HL-60 (cell line): ENCODE measurements around the gene ZNF502.

Experiments used
- DNase-seq, 2 experiments: peaks; one replicate each; pipeline ENCODE4 v3.0.0-alpha.2; 2010 to 2020; ENCODE audit warnings: low read depth in 1 of 2, low spot score in 1 of 2
- H3K27ac ChIP-seq: fragments of 250-450 bp; sonication (Bioruptor Pico); replicated peaks from 2 replicates; pipeline ENCODE4 v1.5.1; 2020; ENCODE audit warnings: mild to moderate bottlenecking, moderate library complexity
- H3K27me3 ChIP-seq: fragments of 250-450 bp; sonication (Bioruptor Pico); 2 replicates; pipeline ENCODE4 v1.5.1; 2021; ENCODE audit warnings: mild to moderate bottlenecking, moderate library complexity; ENCODE audit not compliant: insufficient read depth, poor library complexity, severe bottlenecking
- H3K4me3 ChIP-seq: replicated peaks from 2 replicates; pipeline ENCODE4 v1.5.1; 2011; ENCODE audit warnings: mild to moderate bottlenecking, control low read depth, low read length; ENCODE audit not compliant: insufficient read depth
- CTCF ChIP-seq: IDR thresholded peaks from one replicate; pipeline ENCODE4 v1.5.1; 2011; ENCODE audit warnings: low read length, control low read depth, inconsistent platforms; ENCODE audit not compliant: insufficient read depth
- GABPA ChIP-seq: IDR thresholded peaks from 2 replicates; pipeline ENCODE4 v1.6.1; 2012; ENCODE audit warnings: low read depth
- POLR2AphosphoS5 ChIP-seq: IDR thresholded peaks from 2 replicates; pipeline ENCODE4 v1.6.1; 2012; ENCODE audit warnings: low read depth
- REST ChIP-seq: IDR thresholded peaks from 2 replicates; pipeline ENCODE4 v1.6.1; 2012; ENCODE audit warnings: low read depth; ENCODE audit not compliant: insufficient replicate concordance
- SPI1 ChIP-seq: IDR thresholded peaks from 2 replicates; pipeline ENCODE4 v1.6.1; 2012; ENCODE audit warnings: low read depth, mild to moderate bottlenecking, borderline replicate concordance

The ZNF502 gene

DNA sequence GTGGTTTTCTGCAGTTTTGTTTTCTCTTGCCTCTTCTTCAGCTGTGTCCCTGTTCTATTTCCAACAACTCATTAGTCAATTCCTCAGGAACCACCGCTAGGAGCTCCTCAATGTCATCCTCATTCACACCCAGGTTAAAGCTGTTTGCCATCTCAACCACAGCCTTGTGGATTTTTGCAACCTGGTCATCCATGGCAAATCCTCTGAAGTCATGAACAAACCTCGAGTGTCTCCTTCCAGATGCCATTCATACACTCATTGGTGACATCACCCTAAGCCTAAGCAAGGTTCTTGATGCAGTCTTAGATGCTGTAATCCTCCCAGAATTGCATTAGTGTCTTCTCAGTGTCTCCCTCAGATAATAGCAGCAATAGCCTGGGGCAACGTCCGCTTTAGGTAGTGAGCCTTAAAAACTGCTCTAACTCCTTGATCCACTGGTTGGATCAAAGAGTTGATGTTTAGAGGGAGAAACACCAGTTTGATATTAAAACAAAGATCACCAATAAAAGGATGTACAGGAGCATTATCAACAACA is 31.5 kb upstream of the ZNF502 start:
- no peak for DNase-seq
- Histone ChIP-seq H3K4me3 (no peak overlapping the region), H3K27me3 (no peaks in the 10 kb centered on the region), H3K27ac (no peak overlapping the region)
- no peak for TF ChIP-seq GABPA
- no peak for TF ChIP-seq POLR2AphosphoS5
- no peak for TF ChIP-seq REST
- TF ChIP-seq SPI1, result no peak
- no peak for TF ChIP-seq CTCF

GRCh38 chr3:44682182-44682896 is 30.1 kb upstream of the ZNF502 start:
- no peak overlapping the region for H3K4me3 ChIP-seq
- H3K27me3 ChIP-seq, result no peaks in the 10 kb centered on the region
- TF ChIP-seq GABPA (no peak), SPI1 (no peak)
- DNase-seq, result no peak
- no peak overlapping the region for H3K27ac ChIP-seq

DNA sequence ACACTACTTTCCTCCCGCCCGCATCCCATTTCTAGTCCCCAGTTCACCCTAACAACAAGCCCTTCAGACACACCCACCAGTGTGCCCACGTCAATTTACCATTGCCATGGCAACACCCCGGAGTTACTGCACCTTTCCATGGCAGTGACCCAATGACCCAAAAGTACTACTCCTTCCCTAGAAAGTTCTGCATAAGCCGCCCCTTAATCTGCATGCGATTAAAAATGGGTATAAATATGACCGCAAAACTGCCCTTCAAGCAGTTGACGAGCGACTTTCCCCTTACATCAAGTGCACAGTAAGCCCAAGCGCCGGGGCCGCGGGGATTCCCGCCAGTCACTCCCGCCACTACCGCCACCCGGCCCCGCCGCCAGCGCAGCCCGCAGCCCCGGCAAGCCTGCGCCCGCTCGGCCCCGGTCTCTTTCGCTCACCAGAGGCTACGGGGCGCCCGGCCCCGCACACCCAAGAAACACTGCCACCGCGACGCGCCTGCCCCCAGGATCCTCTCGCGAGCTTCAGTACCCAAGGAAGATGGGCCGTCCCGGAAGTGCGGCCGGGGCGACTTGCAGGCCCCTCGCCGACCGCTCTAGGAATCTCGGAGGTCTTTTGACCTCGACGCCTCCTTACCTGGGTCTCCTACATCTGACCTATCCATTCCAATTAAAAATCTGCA is 27.2 kb upstream of the ZNF502 start:
- Histone ChIP-seq H3K27me3 (no peaks in the 10 kb centered on the region), H3K4me3 (no peak overlapping the region), H3K27ac (no peak overlapping the region)
- TF ChIP-seq GABPA (no peak), POLR2AphosphoS5 (no peak), CTCF (no peak)
- no peak for DNase-seq

- no peak overlapping the region for H3K4me3 ChIP-seq
- H3K27ac ChIP-seq, result no peak overlapping the region
- no peak for TF ChIP-seq REST
- TF ChIP-seq POLR2AphosphoS5, result no peak
- no peak for TF ChIP-seq CTCF
- TF ChIP-seq GABPA, result no peak
- TF ChIP-seq SPI1, result no peak
- no peak for DNase-seq
- H3K27me3 ChIP-seq, result no peaks in the 10 kb centered on the region
Measured at GRCh38 chr3:44687898-44688297, 24.6 kb upstream of the ZNF502 start.
